AG08395 (cell line): Measurements from ENCODE around the gene PDE1A.
A peak's percentile ranks its signal among the peaks of the same experiment; 100 is the strongest.

Experiments
- DNase-seq: peaks from one replicate; pipeline ENCODE4 v3.0.0; 2012; ENCODE audit warnings: mixed read lengths, low spot score

PDE1A gene

DNA sequence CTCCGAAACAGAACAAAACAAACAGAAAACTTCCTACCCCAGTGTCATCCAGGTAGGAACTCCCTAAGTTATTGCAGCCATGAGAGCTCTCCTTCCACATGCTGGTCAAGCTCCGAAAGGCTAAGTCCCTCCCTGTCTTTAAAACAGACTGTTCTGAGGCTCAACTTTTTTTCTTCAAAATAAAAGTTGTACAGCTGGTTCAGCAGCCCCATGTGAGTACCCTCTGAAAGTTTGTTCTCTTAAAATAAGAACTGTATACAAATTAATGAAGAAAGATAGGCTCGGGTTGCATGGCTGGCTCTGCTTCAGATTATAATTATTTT is at the start of gene PDE1A:
Gene PDE1A, minus strand, starts transcription at position 119 of the 323 bp plus-strand sequence.
- DNase-seq, result no peak

DNA sequence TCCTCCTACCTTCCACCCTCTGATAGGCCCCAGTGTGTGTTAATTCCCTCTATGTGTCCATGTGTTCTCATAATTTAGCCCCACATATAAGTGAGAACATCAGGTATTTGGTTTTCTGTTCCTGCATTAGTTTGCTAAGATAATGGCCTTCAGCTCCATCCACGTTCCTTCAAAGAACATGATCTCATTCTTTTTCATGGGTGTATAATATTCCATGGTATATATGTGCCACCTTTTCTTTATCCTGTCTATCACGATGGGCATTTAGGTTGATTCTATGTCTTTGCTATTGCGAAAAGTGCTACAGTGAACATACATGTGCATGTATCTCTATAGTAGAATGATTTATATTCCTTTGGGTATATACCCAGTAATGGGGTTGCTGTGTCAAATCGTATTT is 46.8 kb upstream of the PDE1A start:
- DNase-seq, result no peak

DNA sequence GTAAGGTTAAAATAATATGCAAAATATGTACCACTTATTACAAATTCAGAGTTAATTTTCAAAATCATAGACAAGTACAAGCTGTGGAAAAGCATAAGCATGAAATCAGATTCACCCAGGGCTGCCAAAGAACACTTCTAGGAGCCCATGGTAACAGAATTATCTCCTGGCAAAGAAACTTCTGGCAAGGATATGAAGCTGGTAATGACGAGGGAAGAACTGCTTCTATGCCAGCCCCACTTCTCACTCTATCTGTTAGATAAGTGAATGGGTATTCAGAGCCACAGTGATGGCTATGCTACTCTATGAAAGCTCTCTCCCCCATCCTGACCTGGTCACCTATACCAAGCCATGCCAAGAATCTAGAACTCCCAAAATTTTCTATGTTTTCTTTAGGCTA is 36.9 kb upstream of the PDE1A start:
- DNase-seq, result no peak

DNA sequence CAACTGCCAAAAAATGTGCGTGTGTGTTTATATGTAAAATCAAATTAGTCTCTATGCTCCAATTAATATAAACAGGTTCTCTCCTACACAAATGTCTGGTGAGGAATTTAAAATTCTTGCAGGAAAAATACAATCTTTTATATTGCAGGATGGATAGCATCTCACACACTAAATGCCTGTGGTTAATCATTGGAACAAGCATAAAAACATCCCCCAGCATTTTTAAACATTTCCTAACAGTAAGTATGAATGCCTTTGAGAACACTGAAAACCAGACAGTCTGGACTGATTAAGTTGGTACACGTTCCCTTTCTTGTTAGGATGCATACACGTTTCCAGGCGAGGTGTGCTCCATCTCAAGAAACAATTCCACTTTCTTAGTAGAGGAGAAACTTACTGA is 29.9 kb upstream of the PDE1A start:
- DNase-seq, result peak; percentile 3

DNA sequence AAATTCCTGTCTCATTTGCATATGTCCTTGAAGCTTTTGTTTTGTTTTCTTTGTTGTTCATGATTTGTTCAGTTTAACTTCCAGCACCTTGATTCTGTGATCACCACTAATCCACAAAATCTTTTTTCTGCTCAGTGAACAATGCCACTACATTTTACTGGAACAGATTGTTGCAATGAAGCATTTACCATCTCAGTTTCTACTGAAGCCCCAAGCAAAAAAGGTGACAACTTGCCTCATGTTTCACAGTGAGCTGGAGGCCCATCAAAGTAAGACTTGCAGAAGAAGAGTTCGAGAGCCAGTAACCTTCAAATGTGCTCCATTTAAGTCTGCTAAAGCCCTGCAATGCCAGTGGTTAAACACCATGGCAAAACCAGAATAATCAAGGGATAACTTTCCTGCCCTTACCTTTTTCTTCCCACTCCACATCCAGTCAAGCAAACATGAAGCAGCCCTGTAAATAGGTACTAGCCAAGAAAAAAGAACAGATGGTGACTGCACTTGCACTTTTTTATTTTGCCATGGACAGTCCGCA is 25.7 kb upstream of the PDE1A start:
- no peak for DNase-seq

DNA sequence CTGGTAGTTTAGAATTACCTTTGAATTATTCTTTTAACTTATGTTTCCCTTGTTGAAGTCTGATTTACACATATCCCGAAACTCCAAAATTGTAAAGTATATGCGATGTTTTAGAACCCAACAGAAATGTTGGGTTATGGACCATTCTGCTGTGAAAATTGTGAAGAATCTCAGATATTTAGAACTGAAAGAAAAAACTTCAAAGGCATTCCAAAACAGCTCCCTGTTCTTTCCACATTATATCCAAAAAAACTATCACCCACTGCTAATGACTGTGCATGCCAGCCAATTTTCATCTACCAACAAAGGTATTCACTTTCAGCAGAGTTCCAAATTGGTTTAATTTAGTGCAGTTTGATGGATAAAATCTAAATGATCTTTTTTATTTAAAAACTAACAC is 21.5 kb upstream of the PDE1A start:
- no peak for DNase-seq

DNA sequence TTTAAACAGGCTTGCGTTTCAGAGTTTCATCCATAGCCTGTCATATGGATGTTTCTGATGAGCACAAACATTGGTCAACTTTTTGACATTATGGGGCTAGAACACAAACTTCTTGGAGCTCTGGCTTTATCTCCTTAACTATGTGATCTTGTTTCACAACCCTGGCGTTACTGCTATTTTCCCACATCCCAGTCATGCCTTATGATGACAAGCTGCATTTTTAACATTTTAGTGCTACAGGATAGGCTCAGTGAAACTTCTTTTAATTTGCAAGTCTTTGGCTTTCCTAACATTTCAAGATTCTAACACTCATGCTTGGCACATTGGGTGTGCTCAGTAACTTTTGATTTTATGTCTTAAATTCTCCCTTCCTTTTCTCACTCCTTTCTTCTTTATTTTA is 21.0 kb upstream of the PDE1A start:
- peak; percentile 6 for DNase-seq

DNA sequence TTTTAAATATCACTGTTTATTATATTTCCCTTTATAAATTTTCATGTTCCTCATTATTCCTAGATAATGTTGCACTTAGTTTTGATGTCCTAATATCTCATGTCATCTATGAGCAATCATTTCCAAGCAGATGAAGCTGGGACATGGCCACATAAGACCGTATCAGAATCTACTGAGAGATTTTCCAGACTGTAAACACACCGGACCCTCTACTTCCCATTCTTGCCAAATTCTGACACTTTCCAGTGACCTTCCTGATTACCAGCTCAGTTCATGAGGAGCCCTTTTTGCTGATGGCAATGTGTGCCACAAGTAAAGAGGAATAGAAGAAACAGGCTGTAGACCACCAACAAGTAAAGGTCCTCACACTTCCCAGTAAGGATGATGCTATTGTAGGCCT is 20.3 kb upstream of the PDE1A start:
- no peak for DNase-seq

DNA sequence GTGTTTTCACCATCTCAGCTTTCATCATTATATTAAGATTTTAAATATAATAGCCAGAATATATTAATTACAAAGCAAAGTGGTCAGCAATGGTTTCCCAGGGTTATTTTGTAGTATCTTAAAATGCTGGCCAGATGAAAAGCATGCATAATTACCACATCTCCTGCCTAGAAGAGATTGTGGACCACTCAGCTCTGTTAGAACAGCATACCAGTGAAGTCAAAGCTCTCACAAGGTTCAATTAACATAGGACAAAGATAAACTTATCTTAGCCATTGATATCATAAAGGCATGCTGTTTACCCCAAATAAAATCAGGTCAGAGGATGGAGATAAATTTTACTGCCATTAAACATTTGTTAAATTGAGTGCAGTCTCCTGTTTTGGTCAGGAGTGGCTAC is 19.3 kb upstream of the PDE1A start:
- DNase-seq, result no peak

DNA sequence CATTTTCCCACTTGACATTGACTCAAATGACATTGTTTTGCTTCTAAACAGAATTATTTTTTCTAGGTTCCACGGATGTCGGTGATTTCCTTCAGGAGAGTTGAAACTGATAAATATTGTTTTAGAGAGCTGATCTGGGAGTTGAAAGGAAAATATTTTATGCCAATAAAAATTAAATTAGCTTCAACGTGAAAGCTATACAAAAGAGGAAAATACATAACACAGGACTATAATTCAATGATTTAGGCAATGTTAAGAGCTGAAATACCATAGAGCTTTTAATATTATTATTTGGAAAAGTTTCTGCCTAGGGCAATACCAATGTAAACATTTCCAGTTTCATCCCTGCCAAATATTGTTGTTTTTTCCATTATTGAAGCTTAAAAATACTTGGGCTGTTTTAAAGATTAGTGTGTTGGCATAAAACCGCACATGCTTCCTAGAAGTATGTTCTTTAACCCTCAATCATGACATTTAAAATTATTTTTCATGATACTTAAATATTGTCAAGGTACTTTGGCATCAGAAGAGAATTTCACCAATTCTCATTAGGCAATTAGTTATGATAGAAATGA is 18.6 kb upstream of the PDE1A start:
- DNase-seq, result no peak

DNA sequence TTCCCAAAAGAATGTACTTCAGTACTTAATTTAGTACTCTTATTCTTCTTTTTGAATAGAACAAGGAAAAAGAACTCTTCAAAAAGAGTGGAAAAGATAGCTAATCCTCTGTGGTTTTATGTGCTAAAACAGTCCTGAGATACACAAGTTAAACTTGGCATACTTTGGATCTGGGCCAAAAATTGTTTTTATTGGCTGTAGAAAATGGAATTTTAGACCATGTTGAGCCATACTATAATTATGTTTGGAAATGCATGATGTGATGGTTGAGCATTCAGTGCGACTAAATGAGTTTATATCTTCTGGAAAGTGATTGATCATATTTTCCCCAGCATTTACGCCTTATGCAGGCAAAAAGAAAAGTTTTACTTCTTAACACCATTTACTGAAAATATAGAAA is 18.0 kb upstream of the PDE1A start:
- DNase-seq, result no peak

DNA sequence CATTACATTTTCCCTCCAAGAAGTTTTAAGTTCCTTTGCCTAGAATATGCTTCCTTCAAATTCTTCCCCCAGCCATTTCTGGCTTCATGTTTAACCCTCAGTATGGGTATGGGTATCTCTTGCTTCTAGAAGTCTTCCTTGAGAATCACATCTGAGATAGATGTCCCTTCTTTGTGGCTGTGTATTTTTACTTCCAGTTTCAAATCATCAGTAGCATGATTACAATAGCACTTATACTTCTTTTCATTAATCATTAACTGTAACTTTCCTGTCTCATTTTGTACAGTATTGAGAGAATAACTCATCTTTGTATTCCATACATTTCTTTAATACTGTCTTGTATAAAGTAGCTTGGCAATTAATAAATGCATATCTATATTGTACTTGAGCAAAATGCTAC is 17.3 kb upstream of the PDE1A start:
- no peak for DNase-seq

DNA sequence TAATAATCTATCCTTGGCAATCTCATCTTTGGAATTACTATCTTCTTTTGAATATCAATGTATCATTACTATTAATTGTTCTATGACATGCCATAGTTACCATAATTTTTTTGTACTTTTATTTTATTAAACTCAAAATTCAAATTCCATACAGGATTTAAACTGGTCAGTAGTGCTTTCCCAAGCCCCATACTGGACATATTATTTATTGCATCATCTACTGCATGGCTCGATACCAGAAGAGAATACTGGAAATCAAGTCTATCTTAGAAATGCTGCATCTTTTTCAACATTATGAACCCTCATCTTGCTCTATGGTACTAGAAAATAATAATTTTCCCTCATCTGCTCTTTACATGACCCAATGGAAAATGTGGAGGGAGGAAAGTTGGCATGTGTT is 9.4 kb upstream of the PDE1A start:
- DNase-seq, result no peak

DNA sequence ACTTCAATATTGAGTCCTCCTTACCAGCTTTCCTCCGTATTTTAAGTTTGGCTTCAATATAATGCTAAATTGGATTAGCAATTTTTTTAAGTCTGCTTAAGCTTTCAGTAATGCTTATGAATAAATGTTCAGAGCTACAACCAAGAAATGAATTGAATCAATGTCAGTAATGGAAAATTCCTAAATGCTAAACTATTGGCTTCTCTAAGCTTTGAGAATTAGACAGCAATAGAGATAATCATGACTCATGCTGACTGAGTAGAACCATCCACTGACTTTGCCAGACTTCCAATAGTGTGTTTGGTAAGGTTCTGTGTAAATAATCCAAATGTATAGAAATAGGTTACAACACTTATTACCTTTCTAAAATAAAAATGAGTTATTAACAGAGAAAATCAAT is 8.9 kb upstream of the PDE1A start:
- DNase-seq, result no peak

DNA sequence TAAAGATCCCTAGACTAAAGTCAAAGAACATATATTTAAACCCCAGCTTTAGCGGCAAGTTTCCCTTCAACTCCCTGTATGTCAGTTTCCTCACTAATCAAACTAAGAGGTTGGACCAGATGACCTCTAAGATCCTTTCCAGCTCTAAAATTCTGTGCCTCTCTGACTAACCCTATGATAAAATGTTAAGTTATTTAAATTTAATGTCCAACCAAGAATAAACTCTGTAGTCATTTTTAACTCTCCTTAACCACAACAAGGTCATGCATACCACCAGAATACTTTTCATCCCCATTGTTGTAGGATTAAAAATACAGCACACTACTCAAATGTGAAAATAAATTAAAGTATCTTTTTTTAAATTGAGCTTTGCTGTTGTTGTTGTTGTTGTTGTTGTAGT is 5.2 kb upstream of the PDE1A start:
- no peak for DNase-seq

DNA sequence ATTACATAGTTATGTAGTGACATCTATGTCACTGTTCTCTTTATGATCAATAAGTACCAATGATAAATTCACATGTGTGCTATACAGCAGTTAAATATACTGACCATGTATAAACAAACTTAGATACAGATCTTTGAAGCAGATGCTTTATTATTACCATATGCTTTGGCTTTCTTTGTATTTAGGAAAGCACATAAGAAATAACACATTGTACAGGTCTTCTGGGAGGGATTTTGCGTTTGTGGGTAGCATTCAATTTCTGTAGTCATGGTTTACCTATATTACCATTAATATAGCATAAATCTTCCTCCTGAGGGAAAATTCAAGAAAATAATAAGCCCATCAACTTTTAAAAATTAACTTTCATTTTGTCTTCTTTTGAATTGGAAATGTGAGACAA is 1.6 kb upstream of the PDE1A start:
- no peak for DNase-seq

DNA sequence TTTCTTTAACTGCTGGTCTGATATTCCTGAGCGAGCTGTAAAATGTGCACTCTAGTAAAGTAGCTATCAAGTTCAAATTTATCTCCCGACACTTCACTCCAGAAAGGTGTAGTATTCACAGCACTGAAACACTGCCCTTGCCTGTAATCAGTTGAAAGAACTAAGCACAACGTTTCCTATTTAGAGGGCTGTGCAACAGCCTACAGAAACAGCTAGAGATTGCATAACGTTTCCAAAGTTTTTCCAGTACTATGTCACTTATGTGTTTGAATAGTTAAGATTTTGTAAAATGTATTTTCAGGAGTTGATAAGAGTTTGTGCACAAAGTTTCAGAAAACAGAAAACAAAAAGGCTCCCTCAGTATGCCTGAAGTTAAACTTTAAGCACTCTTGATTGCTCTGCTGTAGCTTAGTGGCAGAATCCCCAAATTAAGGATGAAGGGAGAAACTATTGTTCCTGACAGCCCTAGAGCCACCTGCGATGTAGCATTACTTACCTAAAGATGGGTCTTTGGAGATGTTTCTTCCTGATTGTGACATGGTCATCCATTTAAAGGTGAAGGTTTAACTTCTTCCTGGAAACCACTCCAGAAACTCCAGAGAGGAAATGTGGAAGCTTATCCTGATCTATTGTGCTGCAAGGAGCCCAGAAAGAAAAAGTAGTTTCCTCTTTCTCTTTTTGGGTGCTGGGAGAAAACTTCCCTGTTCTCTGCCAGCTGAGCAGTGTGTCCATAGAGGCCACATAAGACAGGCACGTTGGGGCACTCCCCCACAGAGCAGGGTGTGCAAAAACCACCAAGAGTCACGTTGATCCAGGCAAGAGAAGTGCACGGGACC is 536 bp downstream of the PDE1A start:
- DNase-seq, result no peak

DNA sequence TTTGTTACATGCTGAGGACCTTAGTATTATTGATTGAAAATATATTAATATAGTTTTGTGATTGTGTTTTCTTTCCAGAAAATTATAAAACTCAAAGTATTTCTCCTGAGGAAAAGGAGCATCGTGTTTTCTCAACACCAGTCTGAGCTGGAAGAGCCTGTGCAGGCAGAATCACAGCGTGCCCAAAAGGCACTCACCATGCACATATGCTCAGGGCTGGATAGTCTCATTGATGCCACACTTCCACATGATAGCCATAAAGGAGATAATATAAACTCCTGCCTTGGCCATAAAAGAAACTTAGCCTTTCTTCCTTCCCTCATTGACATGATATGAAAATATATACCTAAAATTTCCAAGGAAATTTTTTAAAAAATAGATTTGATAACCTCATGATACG is 4.0 kb downstream of the PDE1A start:
- no peak for DNase-seq

DNA sequence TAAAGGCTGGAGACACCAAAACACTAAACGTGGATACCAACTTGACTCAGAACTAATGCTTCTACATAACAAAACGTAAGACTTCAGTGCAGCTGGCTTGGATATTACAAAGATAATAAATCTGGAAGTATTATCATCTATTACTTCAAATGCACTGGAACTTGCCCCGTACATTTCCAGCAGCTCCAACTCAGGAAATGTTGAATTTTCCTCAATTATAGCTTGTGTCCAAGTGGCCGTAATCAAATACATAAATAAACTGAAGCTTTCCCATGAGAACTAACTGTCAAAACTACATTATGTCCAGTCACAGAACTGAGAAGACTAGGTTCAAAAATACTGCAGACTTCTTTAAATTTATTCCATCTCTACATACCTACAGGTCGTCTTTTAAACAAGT is 6.2 kb downstream of the PDE1A start:
- DNase-seq, result no peak

DNA sequence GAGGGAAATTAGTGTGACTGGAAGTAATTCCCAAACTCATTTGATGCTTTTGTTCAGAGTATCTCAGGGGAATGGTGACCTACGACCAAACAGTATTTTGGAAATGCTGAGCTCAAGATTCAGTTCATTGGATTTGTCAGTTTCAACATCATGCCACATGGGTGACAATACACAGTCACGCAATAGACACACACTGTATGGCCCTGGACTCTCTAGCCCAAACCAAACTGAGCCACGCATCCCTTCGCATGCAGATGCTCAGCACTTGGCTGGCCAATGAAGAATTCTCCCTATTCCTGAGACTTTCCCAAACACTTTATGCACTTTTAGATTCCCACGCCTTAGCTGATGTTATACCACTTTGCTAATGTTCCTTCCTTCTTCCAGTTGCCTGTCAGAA is 10.0 kb downstream of the PDE1A start:
- no peak for DNase-seq

DNA sequence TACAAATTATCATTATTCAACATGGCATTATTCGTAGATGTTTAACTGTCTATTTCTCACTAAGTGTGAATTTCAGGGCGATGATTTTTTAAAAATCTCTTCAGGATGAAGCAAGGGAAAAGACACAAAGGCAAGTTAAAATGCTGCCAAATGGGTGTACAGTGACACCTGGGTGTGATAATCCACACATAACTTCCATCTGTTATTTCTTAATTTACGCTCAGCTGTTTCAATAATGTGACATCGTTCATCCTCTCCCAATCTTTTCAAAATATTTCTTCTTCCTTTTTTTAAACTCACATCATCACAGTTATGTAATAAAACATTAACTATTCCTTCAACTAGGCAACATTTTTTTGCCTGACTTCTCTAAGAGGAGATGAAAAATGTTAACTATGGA is 10.6 kb downstream of the PDE1A start:
- no peak for DNase-seq

DNA sequence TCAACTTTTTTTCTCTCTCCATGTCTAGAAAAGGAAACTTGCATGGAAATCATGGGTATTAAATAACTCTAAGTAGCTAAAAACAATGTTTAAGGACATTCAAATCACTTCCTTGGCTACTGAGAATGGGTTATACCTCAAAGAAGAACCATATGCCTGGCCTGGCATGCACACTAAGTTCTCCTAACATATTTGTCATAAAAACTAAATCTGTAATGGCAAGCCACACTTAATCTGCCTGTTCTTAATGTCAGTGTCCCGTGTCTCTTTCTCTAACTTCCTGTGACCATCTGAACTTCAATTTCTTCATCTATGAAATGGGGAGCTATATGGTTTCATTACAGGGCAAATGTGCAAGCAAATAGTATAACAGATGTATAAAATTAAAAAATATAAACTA is 11.1 kb downstream of the PDE1A start:
- DNase-seq, result no peak

DNA sequence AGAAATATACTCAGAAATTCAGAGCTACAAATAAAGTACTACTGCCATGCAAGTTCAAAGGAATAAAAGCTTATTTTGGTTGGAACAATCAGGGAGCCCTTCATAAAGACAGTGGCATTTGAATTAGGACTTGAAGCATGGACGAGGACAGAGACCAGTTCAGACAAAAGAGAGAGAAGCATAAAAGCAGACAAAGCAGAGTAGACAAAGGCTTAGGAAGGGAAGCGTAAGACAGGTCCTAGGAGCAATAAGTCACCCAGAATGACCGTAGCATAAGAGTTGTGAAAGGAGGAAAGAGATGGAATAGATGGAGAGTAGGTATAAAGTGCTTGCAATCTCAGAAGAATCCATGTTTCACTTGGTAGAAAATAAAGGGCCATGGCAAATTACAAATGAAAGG is 14.0 kb downstream of the PDE1A start:
- DNase-seq, result no peak

DNA sequence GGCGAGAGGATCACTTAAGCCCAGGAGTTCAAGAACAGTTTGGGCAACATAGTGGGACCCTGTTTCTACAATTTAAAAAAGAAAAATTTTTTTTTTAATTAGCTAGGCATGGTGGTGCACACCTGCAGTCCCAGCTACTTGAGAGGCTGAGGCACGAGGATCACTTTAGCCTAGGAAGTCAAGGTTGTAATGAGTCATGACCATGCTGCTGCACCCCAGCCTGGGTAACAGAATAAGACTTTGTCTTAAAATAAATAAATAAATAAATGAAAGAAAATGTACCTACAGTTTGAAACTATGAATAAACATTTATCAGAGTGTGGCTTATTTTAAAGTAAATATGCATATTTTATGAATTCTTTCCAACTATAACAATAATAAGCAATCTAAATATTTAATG is 16.7 kb downstream of the PDE1A start:
- no peak for DNase-seq
